Measurements from ENCODE around the gene OBI1. TPM values are rescaled to one million over a fixed set of nuclear protein-coding genes. Genes with fewer than 3 reads are reported as not detected.

OBI1 gene
- total RNA-seq, 4 donors from 2014 or later, result 5.3 to 10.6 (median 6.7) TPM

DNA sequence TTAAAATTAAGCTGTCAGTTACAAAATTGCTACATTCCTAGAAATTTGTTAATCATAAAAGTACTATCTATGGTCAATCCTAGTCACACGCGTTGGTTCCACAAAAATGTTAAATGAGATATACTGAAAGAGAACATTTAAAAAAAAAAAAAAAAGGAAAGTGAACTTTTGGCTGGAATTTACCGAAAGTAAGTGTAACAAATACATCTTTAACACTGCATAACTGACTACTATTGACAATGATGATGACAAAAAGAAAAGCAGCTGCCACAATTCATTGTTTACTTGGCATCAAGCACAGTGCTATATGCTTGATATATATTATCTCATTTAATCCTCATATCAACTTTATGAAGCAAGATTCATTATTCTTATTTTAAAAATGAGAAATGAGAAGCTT, 35.8 kb downstream of the OBI1 start:
- H3K4me3 ChIP-seq, result no peak overlapping the region
- no peaks in the 10 kb centered on the region for H3K9me3 ChIP-seq
- no peak for DNase-seq (ENCODE audit: low spot score in 2 of 2)
- TF ChIP-seq, protein P1, sequence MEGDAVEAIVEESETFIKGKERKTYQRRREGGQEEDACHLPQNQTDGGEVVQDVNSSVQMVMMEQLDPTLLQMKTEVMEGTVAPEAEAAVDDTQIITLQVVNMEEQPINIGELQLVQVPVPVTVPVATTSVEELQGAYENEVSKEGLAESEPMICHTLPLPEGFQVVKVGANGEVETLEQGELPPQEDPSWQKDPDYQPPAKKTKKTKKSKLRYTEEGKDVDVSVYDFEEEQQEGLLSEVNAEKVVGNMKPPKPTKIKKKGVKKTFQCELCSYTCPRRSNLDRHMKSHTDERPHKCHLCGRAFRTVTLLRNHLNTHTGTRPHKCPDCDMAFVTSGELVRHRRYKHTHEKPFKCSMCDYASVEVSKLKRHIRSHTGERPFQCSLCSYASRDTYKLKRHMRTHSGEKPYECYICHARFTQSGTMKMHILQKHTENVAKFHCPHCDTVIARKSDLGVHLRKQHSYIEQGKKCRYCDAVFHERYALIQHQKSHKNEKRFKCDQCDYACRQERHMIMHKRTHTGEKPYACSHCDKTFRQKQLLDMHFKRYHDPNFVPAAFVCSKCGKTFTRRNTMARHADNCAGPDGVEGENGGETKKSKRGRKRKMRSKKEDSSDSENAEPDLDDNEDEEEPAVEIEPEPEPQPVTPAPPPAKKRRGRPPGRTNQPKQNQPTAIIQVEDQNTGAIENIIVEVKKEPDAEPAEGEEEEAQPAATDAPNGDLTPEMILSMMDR (IDR thresholded peaks at IDR 0.05), result no peak
- TF ChIP-seq POLR2AphosphoS5 (IDR thresholded peaks at IDR 0.05), result no peak
- no peak for TF ChIP-seq EP300 (IDR thresholded peaks at IDR 0.05)
- no peak for TF ChIP-seq POLR2A (IDR thresholded peaks at IDR 0.05)
- no peaks in the 10 kb centered on the region for H3K27me3 ChIP-seq
- H3K4me1 ChIP-seq, result no peaks in the 10 kb centered on the region
- peaks cover 4% of the 10 kb centered on the region for H3K36me3 ChIP-seq
- WGBS, result 95% methylated on average over 3 of the region's 3 CpGs
- H3K27ac ChIP-seq, result no peak overlapping the region

DNA sequence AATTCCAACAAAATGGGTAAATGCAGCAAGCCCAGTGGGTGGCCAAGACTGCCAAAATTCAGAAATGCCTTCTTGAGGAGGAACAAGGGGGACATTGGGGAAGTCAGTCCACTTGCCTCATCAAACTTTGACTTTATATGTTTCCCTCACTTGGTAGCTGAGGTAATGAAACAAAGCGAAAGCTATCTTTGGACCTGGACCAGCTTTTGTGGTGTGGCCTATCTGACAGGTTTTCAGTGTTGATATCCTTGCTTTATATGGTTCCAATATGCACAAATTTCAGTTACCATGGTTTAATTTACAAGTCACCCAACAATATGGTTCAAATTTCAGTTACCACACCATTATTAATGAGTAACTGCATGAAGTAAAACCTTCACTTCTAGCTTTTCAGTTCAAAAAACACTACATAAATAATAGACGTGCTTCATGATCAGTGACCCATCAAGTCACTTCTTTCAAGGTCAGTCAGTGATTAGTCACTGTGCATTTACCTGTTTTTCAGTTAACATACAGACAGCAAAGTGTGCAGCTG, 38.0 kb downstream of the OBI1 start:
- TF ChIP-seq EP300 (IDR thresholded peaks at IDR 0.05) (no peak), POLR2A (IDR thresholded peaks at IDR 0.05) (no peak), POLR2AphosphoS5 (IDR thresholded peaks at IDR 0.05) (no peak)
- TF ChIP-seq, protein P1 (IDR thresholded peaks at IDR 0.05), result no peak
- Histone ChIP-seq H3K36me3 (peaks cover 14% of the 10 kb centered on the region), H3K27ac (no peak overlapping the region), H3K4me1 (no peaks in the 10 kb centered on the region), H3K4me3 (no peak overlapping the region), H3K9me3 (no peaks in the 10 kb centered on the region), H3K27me3 (no peaks in the 10 kb centered on the region)
- DNase-seq (ENCODE audit: low spot score in 2 of 2), result no peak
- 95% methylated on average over 2 of the region's 2 CpGs for WGBS

DNA sequence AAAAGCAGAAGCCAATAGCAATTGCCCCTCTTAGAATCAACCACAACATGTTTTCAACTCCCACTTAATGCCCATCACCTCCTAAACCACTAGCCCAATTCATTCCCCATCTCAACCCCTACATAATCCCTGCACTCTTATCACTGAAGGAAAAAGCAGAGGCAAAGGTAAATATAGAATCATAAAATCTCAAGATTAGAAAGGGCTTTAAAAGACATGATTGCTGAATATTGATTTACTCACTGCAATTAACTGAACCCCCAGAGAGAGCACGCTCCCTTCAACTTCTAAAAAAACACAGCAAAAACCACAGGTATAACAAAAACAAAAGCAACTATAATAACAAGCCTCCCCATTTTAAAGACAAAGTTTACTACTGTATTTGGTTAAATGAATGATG, 40.5 kb downstream of the OBI1 start:
- H3K4me1 ChIP-seq, result no peaks in the 10 kb centered on the region
- H3K4me3 ChIP-seq, result no peak overlapping the region
- H3K9me3 ChIP-seq, result no peaks in the 10 kb centered on the region
- peaks cover 12% of the 10 kb centered on the region for H3K36me3 ChIP-seq
- WGBS, result 98% methylated on average over 1 of the region's 1 CpG
- H3K27me3 ChIP-seq, result no peaks in the 10 kb centered on the region
- TF ChIP-seq POLR2A (IDR thresholded peaks at IDR 0.05), result no peak
- TF ChIP-seq, protein P1 (IDR thresholded peaks at IDR 0.05), result no peak
- TF ChIP-seq EP300 (IDR thresholded peaks at IDR 0.05), result no peak
- no peak overlapping the region for H3K27ac ChIP-seq
- DNase-seq (ENCODE audit: low spot score in 2 of 2), result no peak

DNA sequence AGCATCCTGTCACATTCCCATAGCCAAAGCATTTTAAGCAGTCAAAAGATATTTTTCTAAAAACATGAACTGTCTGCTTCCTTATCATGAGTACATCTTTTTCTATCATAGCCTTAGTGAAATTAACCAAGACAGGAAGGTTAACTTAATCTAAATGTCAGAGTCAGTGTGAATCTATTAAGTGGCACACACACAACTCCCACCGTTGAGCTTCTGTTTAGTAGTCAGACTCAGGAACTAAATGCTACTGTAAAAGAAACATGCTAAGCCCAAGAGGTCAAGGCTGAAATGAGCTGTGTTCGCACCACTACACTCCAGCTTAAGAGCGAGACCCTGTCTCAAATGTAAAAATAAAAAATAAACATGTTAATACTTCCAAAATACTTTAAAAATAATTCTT, 47.9 kb downstream of the OBI1 start:
- Histone ChIP-seq H3K27ac (no peak overlapping the region), H3K9me3 (no peaks in the 10 kb centered on the region), H3K4me1 (peaks cover 33% of the 10 kb centered on the region), H3K27me3 (peaks cover 45% of the 10 kb centered on the region), H3K36me3 (peaks cover 3% of the 10 kb centered on the region), H3K4me3 (no peak overlapping the region)
- no peak for DNase-seq (ENCODE audit: low spot score in 2 of 2)
- TF ChIP-seq, protein P1 (IDR thresholded peaks at IDR 0.05), result no peak
- TF ChIP-seq EP300 (IDR thresholded peaks at IDR 0.05) (no peak), POLR2A (IDR thresholded peaks at IDR 0.05) (no peak), POLR2AphosphoS5 (IDR thresholded peaks at IDR 0.05) (no peak)
- WGBS, result 71% methylated on average over 3 of the region's 3 CpGs

DNA sequence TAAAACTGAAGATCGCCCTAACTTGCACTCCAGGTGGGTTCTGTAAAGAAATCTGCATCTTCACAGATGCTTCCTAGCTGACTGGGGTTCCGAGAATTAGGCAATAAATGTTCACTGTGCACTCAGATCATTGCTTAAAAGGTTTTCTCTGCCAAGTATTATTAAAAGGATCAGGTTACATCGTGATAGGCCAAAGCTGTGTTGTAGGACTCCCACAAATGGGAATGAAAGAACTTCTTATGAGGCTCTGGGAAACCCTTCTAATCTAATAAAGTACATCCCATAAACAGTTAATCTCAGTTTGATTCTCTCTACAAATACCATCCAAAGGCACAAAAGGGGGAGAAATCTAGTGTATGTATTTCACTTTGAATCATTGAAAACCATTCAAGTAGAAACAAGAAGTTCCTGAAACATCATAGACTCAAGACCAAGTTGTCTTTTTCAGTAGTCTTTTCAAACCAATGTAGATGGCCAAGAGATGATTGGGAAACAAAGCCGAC, 48.5 kb downstream of the OBI1 start:
- peaks cover 33% of the 10 kb centered on the region for H3K4me1 ChIP-seq

More for the DNA sequence above, 48.5 kb downstream of the OBI1 start:
- TF ChIP-seq EP300 (IDR thresholded peaks at IDR 0.05), result no peak
- no peak for TF ChIP-seq POLR2A (IDR thresholded peaks at IDR 0.05)
- TF ChIP-seq, protein P1 (IDR thresholded peaks at IDR 0.05), result no peak
- no peak for TF ChIP-seq POLR2AphosphoS5 (IDR thresholded peaks at IDR 0.05)
- 36% methylated on average over 4 of the region's 4 CpGs for WGBS
- H3K27ac ChIP-seq, result no peak overlapping the region
- H3K27me3 ChIP-seq, result peaks cover 51% of the 10 kb centered on the region
- H3K36me3 ChIP-seq, result no peaks in the 10 kb centered on the region
- no peaks in the 10 kb centered on the region for H3K9me3 ChIP-seq
- no peak overlapping the region for H3K4me3 ChIP-seq
- no peak for DNase-seq (ENCODE audit: low spot score in 2 of 2)
